ENCODE data around the gene LMLN.
"Not testable (repeated sequence)": the region's sequence is repeated elsewhere in the genome, so short reads cannot be mapped to it uniquely, and the experiment has no call there.

Gene LMLN

GRCh38 chr3:197959891-197960693 lies at the start of gene LMLN:
Gene LMLN, plus strand, starts transcription at chr3:197960217. Its CDS starts 29 bp downstream, at chr3:197960246.
- no peak for TF ChIP-seq CTCF (IDR thresholded peaks at IDR 0.05; ENCODE audit: low read depth, low read length, missing control alignments)
- peak within 1 kb of the TSS; percentile 75 for H3K4me3 ChIP-seq (replicated peaks; ENCODE audit: low read depth, low read length)
- peak; percentile 69 for DNase-seq (ENCODE audit: extremely low read depth, low read depth)

- TF ChIP-seq CTCF (IDR thresholded peaks at IDR 0.05; ENCODE audit: low read depth, low read length, missing control alignments) = no peak
- DNase-seq (ENCODE audit: extremely low read depth, low read depth) = no peak
- H3K4me3 ChIP-seq (replicated peaks; ENCODE audit: low read depth, low read length) = no peak overlapping the region
These were observed 47.1 kb upstream of the LMLN start for GRCh38 chr3:197912741-197913476.

GRCh38 chr3:197913641-197914380 lies 46.2 kb upstream of the LMLN start:
- no peak for DNase-seq (ENCODE audit: extremely low read depth, low read depth)
- no peak overlapping the region for H3K4me3 ChIP-seq (replicated peaks; ENCODE audit: low read depth, low read length)
- no peak for TF ChIP-seq CTCF (IDR thresholded peaks at IDR 0.05; ENCODE audit: low read depth, low read length, missing control alignments)

GRCh38 chr3:197921429-197922275 lies 38.4 kb upstream of the LMLN start:
- not testable (repeated sequence) for DNase-seq (ENCODE audit: extremely low read depth, low read depth); H3K4me3 ChIP-seq (replicated peaks; ENCODE audit: low read depth, low read length)

- TF ChIP-seq CTCF (IDR thresholded peaks at IDR 0.05; ENCODE audit: low read depth, low read length, missing control alignments) = peak; percentile 45
- DNase-seq (ENCODE audit: extremely low read depth, low read depth) = no peak
- H3K4me3 ChIP-seq (replicated peaks; ENCODE audit: low read depth, low read length) = no peak overlapping the region
These were observed 33.6 kb upstream of the LMLN start for GRCh38 chr3:197926418-197926817.

GRCh38 chr3:197927578-197927977 lies 32.4 kb upstream of the LMLN start:
- H3K4me3 ChIP-seq (replicated peaks; ENCODE audit: low read depth, low read length); DNase-seq (ENCODE audit: extremely low read depth, low read depth): not testable (repeated sequence)

- no peak for DNase-seq (ENCODE audit: extremely low read depth, low read depth)
- H3K4me3 ChIP-seq (replicated peaks; ENCODE audit: low read depth, low read length) = no peak overlapping the region
These were observed 23.1 kb upstream of the LMLN start for GRCh38 chr3:197936819-197937384.

More at GRCh38 chr3:197936819-197937384, 23.1 kb upstream of the LMLN start:
- TF ChIP-seq CTCF (IDR thresholded peaks at IDR 0.05; ENCODE audit: low read depth, low read length, missing control alignments) = no peak
